GM18498 (cell line): ENCODE results near the gene TBC1D5.
A peak's percentile ranks its signal among the peaks of the same experiment; 100 is the strongest.
"Not testable (repeated sequence)": the region's sequence is repeated elsewhere in the genome, so short reads cannot be mapped to it uniquely, and the experiment has no call there.

ENCODE experiments used
- ATAC-seq: cut with Tn5 transposase; IDR thresholded peaks from one replicate; pipeline ENCODE4 v1.9.1; 2021; ENCODE audit warnings: mild to moderate bottlenecking, moderate library complexity; ENCODE audit not compliant: unreplicated experiment

Gene TBC1D5

GRCh38 chr3:17749281-17749680, 6.8 kb upstream of the TBC1D5 start:
- ATAC-seq, result peak; percentile 43

DNA sequence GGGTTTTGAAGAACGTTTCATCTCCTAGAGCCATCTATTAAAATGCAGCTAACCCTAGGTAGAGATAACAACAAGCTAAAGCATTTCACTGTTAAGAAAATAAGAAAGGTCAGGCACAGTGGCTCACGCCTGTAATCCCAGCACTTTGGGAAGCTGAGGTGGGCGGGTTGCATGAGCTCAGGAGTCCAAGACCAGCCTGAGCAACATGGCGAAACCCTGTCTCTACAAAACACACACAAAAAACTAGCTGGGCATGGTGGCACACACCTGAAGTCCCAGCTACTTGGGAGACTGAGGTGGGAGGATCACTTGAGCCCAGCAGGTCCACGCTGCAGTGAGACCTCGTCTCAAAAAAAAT, 5.4 kb upstream of the TBC1D5 start:
- ATAC-seq, result peak; percentile 17

DNA sequence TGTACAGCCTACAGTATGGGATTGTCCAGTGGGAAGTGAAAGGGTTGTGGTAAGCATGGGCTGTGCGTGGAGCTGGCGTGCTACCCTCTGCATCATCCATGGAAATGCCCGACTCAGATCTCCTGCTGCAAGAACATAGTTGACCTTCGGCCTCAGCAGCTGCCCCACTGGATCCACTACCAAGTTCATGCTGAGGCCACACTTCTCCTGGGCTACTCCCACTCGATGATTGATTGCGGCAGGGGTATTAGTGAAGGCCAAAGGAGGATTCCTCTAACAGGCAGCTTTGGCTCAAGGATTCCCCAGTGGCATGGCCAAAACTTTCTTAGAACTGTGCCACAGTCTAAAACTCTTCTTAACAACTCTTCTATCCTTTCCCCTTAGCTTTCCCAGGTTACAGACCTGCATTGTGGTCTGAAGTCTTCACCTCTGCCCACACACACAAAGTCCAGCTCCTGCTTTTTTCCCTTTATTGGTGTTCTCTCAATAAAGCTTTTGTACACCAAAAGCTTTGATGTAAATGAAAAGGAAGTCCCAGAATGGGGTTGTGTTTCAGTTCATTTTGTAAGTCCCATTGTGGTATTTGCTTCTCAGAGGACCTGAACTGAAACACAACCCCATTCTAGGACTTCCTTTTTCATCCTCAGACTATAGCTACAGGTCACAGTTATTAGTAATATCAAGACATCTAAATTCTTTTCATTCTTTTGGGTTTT, 4.9 kb upstream of the TBC1D5 start:
- ATAC-seq, result peak; percentile 70

DNA sequence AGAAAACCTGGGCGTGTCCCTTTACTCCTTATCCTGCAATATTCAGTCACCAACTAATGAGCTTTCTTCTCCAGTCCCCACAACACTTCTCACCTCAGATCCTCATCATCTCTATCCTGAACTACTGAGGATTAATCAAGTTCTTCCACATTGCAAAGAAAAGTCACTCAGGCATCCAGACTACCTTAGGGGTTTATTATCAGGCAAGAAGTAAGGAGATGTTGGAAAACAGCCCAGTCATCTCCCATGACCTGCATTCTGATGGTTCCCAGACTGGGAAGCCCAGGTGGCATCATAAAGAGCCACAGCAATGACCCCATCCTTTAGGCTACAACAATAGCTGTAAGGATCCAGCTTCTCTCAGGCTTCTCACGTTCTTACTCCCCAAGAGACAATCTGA, 3.5 kb upstream of the TBC1D5 start:
- no peak for ATAC-seq

GRCh38 chr3:17745301-17745700, 2.9 kb upstream of the TBC1D5 start:
- no peak for ATAC-seq

GRCh38 chr3:17744693-17745092, 2.3 kb upstream of the TBC1D5 start:
- ATAC-seq, result no peak

- ATAC-seq, result no peak
Observed at GRCh38 chr3:17743658-17743995, 1.2 kb upstream of the TBC1D5 start.

GRCh38 chr3:17742880-17743657, 638 bp upstream of the TBC1D5 start:
- ATAC-seq, result peak; percentile 3

DNA sequence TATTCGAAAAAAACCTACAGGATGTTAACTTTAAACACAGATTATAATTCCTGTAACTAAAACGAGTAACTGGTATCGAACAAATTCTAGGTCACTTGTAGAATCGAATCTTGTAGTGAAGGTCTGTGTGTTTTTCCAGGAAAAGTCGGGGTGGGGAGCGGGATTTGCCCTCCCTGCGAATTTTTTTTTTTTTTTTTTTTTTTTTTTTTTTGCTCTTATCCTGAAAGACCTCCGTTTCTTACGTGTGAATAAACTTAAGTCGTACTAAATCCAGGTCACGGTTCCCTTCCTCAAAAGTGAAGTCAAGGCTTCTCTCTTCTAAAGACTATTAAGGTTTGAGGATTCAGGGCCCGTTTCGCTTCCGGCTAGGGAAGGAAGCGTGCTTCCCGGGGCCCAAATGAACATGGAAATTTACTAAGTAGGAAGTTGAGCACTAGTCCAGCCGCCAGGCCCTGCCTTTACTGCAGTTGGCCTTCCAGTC, 770 bp downstream of the TBC1D5 start:
- no peak for ATAC-seq

DNA sequence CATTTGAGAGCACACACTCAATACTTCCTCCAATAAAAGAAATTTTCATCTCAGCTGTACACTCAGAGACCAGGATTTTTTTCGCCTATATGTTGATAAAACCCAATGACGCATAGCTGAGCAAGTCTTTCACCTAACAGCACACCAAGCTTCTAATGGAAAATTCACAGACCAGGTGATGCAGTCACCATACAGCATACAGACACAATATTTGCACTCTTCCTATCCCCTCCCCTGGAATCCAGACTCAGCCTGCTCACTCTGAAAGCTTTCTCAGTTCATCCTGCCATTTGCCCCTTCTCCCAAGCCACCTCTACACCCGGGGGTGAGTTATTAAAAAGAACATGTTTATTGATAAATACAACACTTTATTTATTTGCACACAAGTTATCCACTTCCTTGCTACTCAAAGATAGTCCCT, 1.7 kb downstream of the TBC1D5 start:
- no peak for ATAC-seq

DNA sequence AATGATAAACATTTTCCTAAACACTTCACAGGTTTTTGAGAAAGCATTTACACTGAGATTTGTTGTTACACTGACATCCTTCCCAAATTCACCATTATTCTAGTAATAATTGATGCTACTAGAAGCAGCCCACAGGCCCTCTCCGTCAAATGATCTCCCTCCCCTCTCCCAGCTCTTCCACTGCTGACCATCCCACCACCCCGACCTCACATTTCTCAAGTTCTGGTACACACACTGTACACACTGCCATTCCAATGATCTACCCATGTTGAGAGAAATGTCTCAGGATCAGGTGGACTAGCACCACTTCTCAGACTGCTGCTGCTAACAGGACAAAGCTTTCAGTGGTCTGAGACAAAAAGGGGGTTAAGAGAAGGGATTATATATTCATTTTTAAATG, 3.5 kb downstream of the TBC1D5 start:
- ATAC-seq, result no peak

- no peak for ATAC-seq
Observed at GRCh38 chr3:17738219-17738618, 4.2 kb downstream of the TBC1D5 start.

DNA sequence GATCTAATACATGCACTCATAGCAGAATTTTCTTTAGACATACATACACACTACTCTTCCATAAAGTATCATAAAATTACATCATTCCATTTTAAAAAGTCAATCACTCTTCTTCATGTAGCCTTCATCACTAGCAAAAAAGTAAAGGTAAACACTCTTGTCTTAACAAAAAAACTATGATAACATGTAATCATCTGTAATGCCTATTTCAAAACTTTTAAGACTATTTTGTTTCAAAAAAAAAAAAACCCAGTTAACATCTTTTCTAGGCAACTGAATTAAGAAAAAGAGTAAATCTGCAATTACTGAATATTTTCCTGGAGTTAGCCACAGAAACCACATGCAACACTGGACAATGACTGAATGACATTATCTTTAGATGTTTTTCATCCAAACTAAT, 4.8 kb downstream of the TBC1D5 start:
- no peak for ATAC-seq

DNA sequence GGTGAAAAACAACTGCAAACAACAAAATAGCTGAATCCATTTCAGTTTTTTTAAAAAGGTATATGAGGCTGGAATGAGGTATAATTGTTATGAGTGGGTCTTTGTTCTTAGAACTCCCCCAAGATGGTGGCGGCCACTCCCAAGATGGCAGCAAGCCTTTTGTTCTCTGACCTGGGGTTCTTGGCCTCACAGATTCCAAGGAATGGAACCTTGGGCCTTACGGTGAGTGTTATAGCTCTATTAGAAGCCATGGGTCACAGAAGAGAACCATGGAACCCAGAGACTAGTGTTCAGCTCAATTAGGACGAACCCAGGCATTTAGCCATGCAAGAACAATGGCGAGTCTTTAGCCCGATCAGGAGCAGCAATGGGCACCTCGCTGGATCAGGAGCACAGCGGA, 7.1 kb downstream of the TBC1D5 start:
- not testable (repeated sequence) for ATAC-seq

DNA sequence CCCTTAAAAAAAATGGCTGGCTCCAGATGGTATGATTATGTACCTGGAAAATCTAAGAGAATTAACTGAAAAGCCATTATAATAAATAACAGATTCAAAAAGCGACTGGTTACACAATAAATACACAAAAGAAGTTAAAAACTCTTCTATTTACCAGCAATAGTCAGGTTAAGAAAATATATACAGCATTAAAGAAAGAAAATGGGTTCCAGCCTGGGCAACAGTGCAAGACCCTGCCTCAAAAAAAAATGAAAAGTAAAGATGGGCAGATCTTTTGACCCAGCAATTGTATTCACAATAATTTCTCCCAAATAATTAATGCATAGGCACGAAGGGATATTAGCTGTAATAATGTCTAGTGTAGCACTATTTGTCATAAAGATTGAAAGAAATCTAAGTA, 8.7 kb downstream of the TBC1D5 start:
- no peak for ATAC-seq

- ATAC-seq, result no peak
Observed at GRCh38 chr3:17733215-17733614, 9.2 kb downstream of the TBC1D5 start.

DNA sequence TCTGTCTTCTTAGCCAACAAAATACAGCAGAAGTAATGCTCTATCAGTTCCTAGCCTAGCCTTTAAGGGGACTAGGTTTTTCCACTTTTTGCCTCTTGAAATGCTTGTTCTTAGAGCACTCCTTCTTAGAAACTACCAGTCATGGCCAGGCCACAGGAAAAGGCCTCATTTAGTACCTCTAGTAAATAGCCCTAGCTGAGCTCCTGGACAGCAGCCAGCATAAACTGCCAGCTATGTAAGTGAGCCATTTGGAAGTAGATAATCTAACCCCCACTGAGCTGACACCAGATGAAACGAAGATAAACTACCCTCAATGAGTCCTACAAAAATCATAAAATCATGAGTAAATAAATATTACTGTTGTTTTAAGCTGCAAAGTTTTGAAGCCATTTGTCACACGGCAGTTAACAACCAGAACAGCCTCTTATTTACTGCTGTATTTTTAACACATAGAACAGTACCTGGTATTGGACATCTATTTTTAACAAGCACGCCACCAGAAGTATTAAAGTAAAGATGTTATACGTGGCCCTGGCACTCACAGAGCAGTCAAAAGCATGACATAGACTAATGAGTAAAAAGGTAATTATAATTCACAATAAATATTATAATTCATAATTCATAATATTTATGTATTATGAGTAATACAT, 12.0 kb downstream of the TBC1D5 start:
- ATAC-seq, result no peak

GRCh38 chr3:17726313-17726712, 16.1 kb downstream of the TBC1D5 start:
- ATAC-seq, result no peak

- not testable (repeated sequence) for ATAC-seq
Observed at GRCh38 chr3:17725844-17726243, 16.6 kb downstream of the TBC1D5 start.

DNA sequence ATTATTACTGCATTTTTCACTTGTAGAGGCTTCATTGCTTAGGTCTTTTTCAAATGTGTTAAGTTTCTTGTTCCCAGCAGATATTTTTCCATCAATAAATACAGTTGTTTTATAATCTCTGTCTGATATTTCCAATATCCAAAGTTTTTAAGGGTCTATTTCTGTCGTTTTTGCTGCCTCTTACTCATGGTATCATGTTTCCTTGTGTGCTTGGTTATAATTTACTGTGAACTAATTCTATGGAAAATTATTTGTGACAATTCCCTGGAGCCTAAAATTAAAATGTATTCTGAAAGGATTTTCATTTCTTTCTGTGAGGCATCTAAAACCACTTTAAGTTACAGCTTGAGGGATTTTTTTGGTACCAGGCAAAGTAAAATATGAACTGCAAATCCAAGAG, 17.5 kb downstream of the TBC1D5 start:
- no peak for ATAC-seq

- no peak for ATAC-seq
Observed at GRCh38 chr3:17724122-17724521, 18.3 kb downstream of the TBC1D5 start.

GRCh38 chr3:17717411-17717810, 25.0 kb downstream of the TBC1D5 start:
- ATAC-seq, result no peak
